Hepatocyte (in vitro differentiated cells): ENCODE data around the gene PARP8. TPM values are rescaled to one million over a fixed set of nuclear protein-coding genes. Genes with fewer than 3 reads are reported as not detected.
"Not testable (repeated sequence)": the region's sequence is repeated elsewhere in the genome, so short reads cannot be mapped to it uniquely, and the experiment has no call there.

Source experiments
- DNase-seq: peaks from one replicate; pipeline ENCODE4 v3.0.0-alpha.2; 2016; ENCODE audit warnings: low spot score
- H2AFZ ChIP-seq: fragments of 200-600 bp; sonication (generic); 2 replicates; pipeline ENCODE4 v1.6.0; 2016; ENCODE audit warnings: antibody characterized with exemption, mild to moderate bottlenecking
- H3K27ac ChIP-seq: fragments of 200-600 bp; sonication (generic); 2 replicates; pipeline ENCODE4 v1.5.1; 2016; ENCODE audit warnings: mild to moderate bottlenecking
- H3K27me3 ChIP-seq: fragments of 200-600 bp; sonication (generic); 2 replicates; pipeline ENCODE4 v1.6.1; 2016
- H3K36me3 ChIP-seq: fragments of 200-600 bp; sonication (generic); replicated peaks from 2 replicates; pipeline ENCODE4 v1.5.1; 2016; ENCODE audit warnings: low read depth; ENCODE audit not compliant: insufficient read depth
- H3K4me1 ChIP-seq: fragments of 200-600 bp; sonication (generic); 2 replicates; pipeline ENCODE4 v1.5.1; 2016; ENCODE audit warnings: mild to moderate bottlenecking, moderate library complexity; ENCODE audit not compliant: insufficient read depth
- H3K4me2 ChIP-seq: fragments of 200-600 bp; sonication (generic); 2 replicates; pipeline ENCODE4 v1.6.0; 2016
- H3K4me3 ChIP-seq: fragments of 200-600 bp; sonication (generic); 2 replicates; pipeline ENCODE4 v1.5.1; 2016; ENCODE audit warnings: mild to moderate bottlenecking
- H3K79me2 ChIP-seq: fragments of 200-600 bp; sonication (generic); 2 replicates; pipeline ENCODE4 v1.6.0; 2017; ENCODE audit warnings: mild to moderate bottlenecking
- H3K9me2 ChIP-seq: fragments of 200-600 bp; sonication (generic); replicated peaks from 2 replicates; pipeline ENCODE4 v1.6.0; 2017; ENCODE audit warnings: mild to moderate bottlenecking; ENCODE audit not compliant: insufficient read depth
- H3K9me3 ChIP-seq: fragments of 200-600 bp; sonication (generic); 2 replicates; pipeline ENCODE4 v1.5.1; 2016; ENCODE audit warnings: low read depth, mild to moderate bottlenecking
- H4K20me1 ChIP-seq: fragments of 200-600 bp; sonication (generic); 2 replicates; pipeline ENCODE4 v1.6.0; 2016; ENCODE audit warnings: mild to moderate bottlenecking; ENCODE audit not compliant: insufficient read depth, poor library complexity, severe bottlenecking
- EZH2 ChIP-seq: fragments of 200-600 bp; sonication (generic); IDR thresholded peaks from 2 replicates; pipeline ENCODE4 v1.6.1; 2016; ENCODE audit warnings: antibody characterized with exemption, mild to moderate bottlenecking, borderline replicate concordance
- EZH2phosphoT487 ChIP-seq: fragments of 200-600 bp; sonication (generic); IDR thresholded peaks from one replicate; pipeline ENCODE4 v1.6.1; 2018; ENCODE audit warnings: antibody characterized with exemption, mild to moderate bottlenecking, low read depth, moderate library complexity; ENCODE audit not compliant: unreplicated experiment, severe bottlenecking
- WGBS: methylation state at CpG from one replicate; pipeline ENCODE4 v1.1.6; 2016; ENCODE audit warnings: low lambda C conversion rate; ENCODE audit errors: missing lambda C conversion rate; 5-methylcytosine and 5-hydroxymethylcytosine counted together
- polyA plus RNA-seq: library from polyadenylated mRNA; unstranded; fragments of >200 nt; fragmentation: Nextera tagmentation; extraction: Ambion mirVana; gene quantifications from 2 replicates; pipeline ENCODE4 v1.2.1, GENCODE V29; 2016
- total RNA-seq: library from RNA; depleted of rRNA; stranded (reverse); fragments of >200 nt; gene quantifications from 2 replicates; pipeline ENCODE4 v1.2.3, GENCODE V29; 2014
- TF ChIP-seq, protein P1 (sequence below): fragments of 200-600 bp; sonication (generic); IDR thresholded peaks from 2 replicates; pipeline ENCODE4 v1.5.1; 2016; ENCODE audit warnings: antibody characterized with exemption, mild to moderate bottlenecking; ENCODE audit not compliant: poor library complexity

The PARP8 gene
- total and polyA plus RNA-seq, 2 experiments from 2014 or later: 11.9 to 18.0 TPM

DNA sequence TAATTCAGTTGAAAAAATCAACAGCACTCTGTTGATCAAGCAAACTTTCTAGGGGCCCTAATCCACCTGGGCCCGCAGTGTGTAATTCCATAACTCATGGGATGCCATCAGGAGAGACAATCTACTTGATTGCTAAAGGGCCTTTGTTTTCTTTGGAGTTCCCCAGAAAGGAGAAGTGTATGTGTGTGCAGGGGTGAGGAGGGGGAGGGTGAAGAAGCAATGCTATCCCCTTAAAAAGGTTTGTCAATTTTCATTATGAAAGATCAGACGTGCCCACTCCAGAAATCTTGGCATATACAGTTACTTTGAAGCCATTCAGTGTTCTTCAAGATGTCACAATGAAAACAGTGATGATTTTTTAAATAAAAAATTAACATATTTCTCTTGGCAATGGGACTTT, 6.2 kb downstream of the PARP8 start:
- H3K4me2 ChIP-seq: no peak overlapping the region
- peaks cover 71% of the 10 kb centered on the region for H3K79me2 ChIP-seq

DNA sequence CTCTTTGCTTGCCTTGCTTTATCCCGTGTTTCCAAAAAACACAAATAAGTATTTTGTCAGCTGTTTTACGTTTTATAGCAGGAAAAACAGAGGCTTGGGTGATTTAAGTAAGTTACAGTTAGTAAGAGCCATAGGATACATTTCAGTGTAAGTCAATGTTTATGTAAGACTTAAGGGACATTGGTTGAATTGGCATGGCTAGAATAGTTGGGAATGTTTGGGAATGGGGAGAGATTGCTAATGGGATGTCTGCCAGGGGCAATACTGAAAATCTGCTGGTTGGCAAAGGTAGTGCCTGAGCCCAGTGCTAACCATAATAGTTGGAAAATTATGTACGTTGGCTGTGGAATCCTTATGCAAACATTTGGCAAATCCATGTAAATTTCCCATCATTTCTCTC, 7.0 kb downstream of the PARP8 start:
- not testable (repeated sequence) for H3K4me3 ChIP-seq, H3K4me1 ChIP-seq, H3K27ac ChIP-seq, H2AFZ ChIP-seq, H4K20me1 ChIP-seq, DNase-seq, H3K9me3 ChIP-seq, H3K27me3 ChIP-seq, H3K9me2 ChIP-seq, H3K36me3 ChIP-seq, H3K4me2 ChIP-seq
- 71% methylated on average over 3 of the region's 3 CpGs for whole genome bisulfite sequencing
- H3K79me2 ChIP-seq: peaks cover 73% of the 10 kb centered on the region

More for the DNA sequence above, 6.2 kb downstream of the PARP8 start:
- H3K4me1 ChIP-seq: peaks cover 3% of the 10 kb centered on the region
- H3K9me2 ChIP-seq: no peaks in the 10 kb centered on the region
- no peak overlapping the region for H3K4me3 ChIP-seq
- H3K36me3 ChIP-seq: no peaks in the 10 kb centered on the region
- peaks cover 2% of the 10 kb centered on the region for H4K20me1 ChIP-seq
- no peak for DNase-seq
- no peak overlapping the region for H2AFZ ChIP-seq
- WGBS: 90% methylated on average over 2 of the region's 2 CpGs
- H3K27ac ChIP-seq: no peak overlapping the region
- no peaks in the 10 kb centered on the region for H3K9me3 ChIP-seq
- TF ChIP-seq, protein P1, sequence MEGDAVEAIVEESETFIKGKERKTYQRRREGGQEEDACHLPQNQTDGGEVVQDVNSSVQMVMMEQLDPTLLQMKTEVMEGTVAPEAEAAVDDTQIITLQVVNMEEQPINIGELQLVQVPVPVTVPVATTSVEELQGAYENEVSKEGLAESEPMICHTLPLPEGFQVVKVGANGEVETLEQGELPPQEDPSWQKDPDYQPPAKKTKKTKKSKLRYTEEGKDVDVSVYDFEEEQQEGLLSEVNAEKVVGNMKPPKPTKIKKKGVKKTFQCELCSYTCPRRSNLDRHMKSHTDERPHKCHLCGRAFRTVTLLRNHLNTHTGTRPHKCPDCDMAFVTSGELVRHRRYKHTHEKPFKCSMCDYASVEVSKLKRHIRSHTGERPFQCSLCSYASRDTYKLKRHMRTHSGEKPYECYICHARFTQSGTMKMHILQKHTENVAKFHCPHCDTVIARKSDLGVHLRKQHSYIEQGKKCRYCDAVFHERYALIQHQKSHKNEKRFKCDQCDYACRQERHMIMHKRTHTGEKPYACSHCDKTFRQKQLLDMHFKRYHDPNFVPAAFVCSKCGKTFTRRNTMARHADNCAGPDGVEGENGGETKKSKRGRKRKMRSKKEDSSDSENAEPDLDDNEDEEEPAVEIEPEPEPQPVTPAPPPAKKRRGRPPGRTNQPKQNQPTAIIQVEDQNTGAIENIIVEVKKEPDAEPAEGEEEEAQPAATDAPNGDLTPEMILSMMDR: no peak
- no peak for TF ChIP-seq EZH2
- TF ChIP-seq EZH2phosphoT487: no peak
- H3K27me3 ChIP-seq: no peaks in the 10 kb centered on the region

GRCh38 chr5:50675385-50675784, 8.9 kb downstream of the PARP8 start:
- no peak overlapping the region for H3K4me3 ChIP-seq
- H3K9me3 ChIP-seq: no peaks in the 10 kb centered on the region
- no peak for TF ChIP-seq EZH2
- TF ChIP-seq, protein P1: no peak
- peaks cover 2% of the 10 kb centered on the region for H4K20me1 ChIP-seq
- H3K36me3 ChIP-seq: no peaks in the 10 kb centered on the region
- no peak overlapping the region for H3K27ac ChIP-seq
- DNase-seq: no peak
- H3K27me3 ChIP-seq: no peaks in the 10 kb centered on the region
- H3K79me2 ChIP-seq: peaks cover 72% of the 10 kb centered on the region
- H3K4me2 ChIP-seq: no peak overlapping the region
- no peaks in the 10 kb centered on the region for H3K9me2 ChIP-seq
- H3K4me1 ChIP-seq: peaks cover 9% of the 10 kb centered on the region
- no peak overlapping the region for H2AFZ ChIP-seq
- WGBS: 98% methylated on average over 14 of the region's 15 CpGs

GRCh38 chr5:50679554-50679953, 13.1 kb downstream of the PARP8 start:
- H4K20me1 ChIP-seq, H3K4me2 ChIP-seq, H3K9me2 ChIP-seq, H2AFZ ChIP-seq, H3K27me3 ChIP-seq, H3K9me3 ChIP-seq, H3K36me3 ChIP-seq, H3K4me1 ChIP-seq, H3K4me3 ChIP-seq, DNase-seq, H3K27ac ChIP-seq: not testable (repeated sequence)
- H3K79me2 ChIP-seq: peaks cover 59% of the 10 kb centered on the region
- WGBS: 84% methylated on average over 4 of the region's 4 CpGs

GRCh38 chr5:50684721-50685120, 18.3 kb downstream of the PARP8 start:
- no peak for DNase-seq

More at GRCh38 chr5:50684721-50685120, 18.3 kb downstream of the PARP8 start:
- H3K4me3 ChIP-seq: no peak overlapping the region
- no peak overlapping the region for H3K27ac ChIP-seq
- TF ChIP-seq EZH2phosphoT487: no peak
- TF ChIP-seq, protein P1: no peak
- TF ChIP-seq EZH2: no peak
- no peaks in the 10 kb centered on the region for H3K9me3 ChIP-seq
- H2AFZ ChIP-seq: no peak overlapping the region
- H3K79me2 ChIP-seq: peaks cover 39% of the 10 kb centered on the region
- H4K20me1 ChIP-seq: no peaks in the 10 kb centered on the region
- WGBS: 91% methylated on average over 3 of the region's 3 CpGs
- no peak overlapping the region for H3K4me2 ChIP-seq
- H3K27me3 ChIP-seq: no peaks in the 10 kb centered on the region
- H3K36me3 ChIP-seq: no peaks in the 10 kb centered on the region
- H3K9me2 ChIP-seq: no peaks in the 10 kb centered on the region
- H3K4me1 ChIP-seq: peaks cover 8% of the 10 kb centered on the region
